Glomerular endothelial cell (primary cell): ENCODE data around the gene WASF2. TPM values are rescaled to one million over a fixed set of nuclear protein-coding genes. Genes with fewer than 3 reads are reported as not detected.
"Not testable (repeated sequence)": the region's sequence is repeated elsewhere in the genome, so short reads cannot be mapped to it uniquely, and the experiment has no call there.

Source experiments
- DNase-seq: peaks from one replicate; pipeline ENCODE4 v3.0.0-alpha.2; 2011; ENCODE audit warnings: low read depth, low spot score; ENCODE audit errors: extremely low read depth
- total RNA-seq: library from RNA; depleted of rRNA; stranded (reverse); fragments of >200 nt; gene quantifications from 2 replicates; pipeline ENCODE4 v1.2.3, GENCODE V29; 2015

Gene WASF2
- total RNA-seq, 1 donor from 2014 or later, result 111 TPM

DNA sequence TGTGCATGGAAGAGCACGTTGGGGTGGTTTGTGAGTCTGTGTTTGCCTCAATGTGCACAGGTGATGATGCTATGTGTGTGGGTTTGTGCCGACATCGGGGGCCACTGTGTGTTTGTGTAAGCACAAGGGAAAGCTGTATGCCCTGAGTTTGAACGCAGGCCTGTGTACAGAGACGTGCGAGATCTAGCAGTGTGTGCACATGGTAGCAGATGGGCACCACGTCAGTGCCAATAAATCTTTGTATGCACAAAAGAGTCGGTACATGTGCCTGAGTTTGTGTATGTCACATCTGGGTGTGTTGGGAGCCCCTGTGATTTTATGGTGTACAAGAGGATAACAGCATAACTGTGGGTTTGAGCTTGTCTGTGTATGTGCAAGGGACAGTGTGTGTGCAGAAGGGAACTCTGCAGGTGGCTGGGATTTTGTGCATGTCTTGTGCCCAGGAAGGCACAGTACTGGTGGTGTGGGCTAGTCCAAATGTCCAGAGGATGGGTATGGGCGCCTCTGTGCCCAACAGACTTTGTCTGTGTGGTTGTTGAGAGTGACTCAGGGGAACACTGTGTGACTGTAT, 32.0 kb upstream of the WASF2 start:
- DNase-seq, result no peak

DNA sequence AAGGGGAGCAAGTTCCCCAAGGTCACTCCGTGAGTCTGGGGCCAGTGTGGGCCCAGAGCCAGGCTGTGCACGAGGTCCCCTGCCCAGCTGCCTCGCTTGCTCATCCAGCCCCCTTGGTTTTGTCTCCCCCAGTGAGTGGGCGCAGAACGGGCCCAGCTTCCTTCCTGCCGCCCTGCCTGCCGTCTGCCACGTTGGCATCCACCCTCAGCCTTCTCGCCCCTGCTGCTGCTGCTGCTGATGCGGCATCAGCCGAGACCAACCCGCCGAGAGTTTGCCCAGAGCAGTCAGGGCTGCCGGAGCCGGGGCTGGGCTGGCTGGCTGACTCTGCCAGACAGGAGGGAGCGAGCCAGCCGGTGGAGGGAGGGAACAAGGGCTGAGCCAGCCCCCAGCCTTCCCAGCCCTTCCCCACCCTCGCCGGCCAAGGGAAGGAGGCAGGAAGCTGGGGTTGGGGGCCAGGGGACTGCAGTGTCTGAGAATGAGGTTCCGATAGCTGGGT, 31.4 kb upstream of the WASF2 start:
- DNase-seq, result no peak

DNA sequence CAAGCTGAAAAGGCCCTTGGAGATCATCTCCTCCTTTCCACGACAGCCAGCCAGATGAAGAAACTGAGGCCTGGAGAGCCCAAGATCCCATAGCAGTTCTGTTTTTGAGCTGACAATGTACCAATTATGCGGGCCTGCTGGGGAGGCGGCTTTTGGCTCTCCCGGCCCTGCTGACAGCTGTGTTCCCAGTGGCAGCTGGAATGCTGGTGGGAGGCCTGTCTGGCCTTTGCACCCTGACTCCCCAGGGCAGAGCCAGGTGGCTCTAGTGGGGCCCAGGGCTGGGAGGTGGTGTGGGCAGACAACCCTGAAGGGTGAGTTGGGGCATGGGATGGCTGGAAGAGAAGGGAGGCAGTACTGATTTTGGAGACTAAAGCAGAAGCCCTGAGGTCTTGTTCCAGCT, 30.7 kb upstream of the WASF2 start:
- DNase-seq, result no peak

DNA sequence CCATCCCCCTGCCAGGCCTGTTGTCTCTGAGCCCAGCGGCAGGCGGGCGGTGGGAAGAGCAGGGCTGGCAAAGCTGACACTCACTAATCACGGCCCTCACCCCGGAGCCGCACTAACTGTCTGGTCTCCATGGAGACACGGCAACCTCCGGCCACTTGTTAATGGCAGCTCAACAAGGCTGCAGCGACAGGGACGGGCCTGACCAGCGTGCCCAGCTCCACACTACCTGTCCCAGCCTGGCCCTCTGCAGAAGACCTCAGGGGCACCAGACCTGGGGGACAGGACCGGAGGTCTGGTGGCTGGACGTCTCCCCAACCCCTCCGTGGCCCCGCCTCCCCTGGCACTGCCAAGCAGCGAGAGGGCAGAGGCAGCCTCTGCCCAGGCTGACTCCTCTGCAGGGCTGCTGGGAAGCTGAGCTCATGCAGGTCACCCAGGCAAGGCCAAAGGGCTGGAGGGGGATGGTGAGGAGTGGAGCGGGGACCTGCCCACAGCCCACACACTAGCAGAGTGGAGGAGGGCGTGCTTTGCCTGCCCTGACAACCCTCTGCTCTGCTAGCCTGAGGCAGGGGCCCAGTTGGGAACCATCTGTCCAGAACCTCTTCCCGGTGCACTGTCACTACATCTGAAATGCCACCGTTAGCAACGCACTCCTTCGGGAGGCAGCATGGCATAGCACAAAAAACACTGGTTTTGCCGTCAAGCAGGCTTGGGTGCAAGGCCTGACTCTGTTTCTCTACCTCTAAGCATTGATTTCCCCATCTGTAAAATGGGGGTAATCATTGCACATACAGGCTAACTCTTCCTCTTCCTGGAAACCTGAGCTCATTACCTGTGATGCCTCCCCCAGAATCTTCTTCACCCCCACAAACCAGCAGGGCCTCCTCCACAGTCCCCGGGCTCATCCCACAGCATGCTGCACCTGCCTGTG, 29.6 kb upstream of the WASF2 start:
- no peak for DNase-seq

DNA sequence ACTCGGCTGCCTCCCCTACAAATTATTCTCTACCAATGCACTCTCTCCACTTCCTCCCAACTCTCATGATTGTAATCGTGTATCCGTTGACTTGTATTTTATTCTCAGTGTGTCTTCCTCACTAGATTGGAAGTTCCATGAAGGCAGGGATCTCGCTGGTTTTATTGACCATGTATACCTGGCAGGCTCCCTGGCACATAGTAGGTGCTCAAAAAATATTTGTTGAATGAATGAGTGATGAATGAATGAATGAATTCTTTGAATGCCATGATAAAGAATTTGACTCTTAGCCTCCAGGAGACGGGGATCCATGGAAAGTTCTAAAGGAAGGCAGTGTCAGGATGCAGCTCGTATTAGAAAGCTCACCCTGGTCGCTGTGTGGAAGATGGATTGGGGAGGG, 28.8 kb upstream of the WASF2 start:
- DNase-seq, result no peak

DNA sequence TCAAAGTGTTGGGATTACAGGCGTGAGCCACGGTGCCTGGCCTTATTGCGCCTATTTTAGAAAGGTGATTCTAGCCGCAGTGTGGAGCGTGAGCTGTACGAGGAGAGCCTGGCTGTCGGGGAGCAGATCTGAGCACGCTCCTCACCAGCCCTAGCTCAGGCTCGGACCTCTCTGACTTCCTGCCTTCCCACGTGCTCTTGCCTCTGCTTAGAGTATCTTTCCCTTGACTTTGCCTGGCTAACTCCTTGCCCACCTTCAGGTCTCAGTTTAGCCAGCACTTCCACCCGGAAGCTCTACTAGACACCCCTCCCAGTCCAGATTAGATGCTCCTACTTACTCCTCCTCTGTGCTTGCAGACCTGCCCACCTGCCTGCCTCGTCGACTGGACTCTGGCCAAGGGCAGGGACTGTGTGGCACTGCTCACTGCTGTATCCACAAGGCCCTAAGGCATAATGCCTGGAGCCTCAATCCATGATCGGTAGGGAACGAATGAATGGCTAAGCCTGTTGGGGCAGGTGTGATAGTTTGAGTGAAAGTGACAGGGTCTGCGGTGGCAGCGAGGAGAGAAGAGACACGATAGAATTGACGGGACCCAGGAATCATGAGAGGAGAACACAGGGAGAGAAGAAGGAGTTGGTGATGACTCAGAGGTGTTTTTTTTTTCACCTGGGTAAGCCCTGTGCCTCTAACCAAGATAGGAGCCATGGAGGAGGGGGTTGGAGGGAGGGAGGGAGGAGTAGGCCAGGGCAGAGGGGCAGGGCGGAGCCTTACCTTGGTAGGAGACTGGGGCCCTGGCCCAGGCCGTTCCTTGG, 28.1 kb upstream of the WASF2 start:
- DNase-seq, result no peak

DNA sequence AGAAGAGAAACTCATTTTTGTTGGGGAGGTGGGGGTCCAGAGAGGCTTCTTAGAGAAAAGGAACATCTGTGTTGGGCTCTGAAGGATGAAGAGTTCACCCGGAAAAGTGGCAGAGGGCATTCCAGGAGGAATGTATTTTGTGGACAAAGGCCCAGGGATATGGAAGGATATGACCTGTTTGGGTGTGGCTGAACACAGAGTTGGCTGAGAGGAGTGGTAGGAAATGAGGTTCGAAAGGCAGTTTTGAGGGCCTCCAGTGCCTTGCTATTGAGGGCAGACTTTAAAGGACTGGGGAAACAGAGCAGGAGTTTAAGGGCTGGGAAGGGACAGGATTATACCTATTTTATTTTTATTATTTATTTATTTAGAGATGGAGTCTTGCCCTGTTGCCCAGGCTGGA, 27.3 kb upstream of the WASF2 start:
- no peak for DNase-seq

DNA sequence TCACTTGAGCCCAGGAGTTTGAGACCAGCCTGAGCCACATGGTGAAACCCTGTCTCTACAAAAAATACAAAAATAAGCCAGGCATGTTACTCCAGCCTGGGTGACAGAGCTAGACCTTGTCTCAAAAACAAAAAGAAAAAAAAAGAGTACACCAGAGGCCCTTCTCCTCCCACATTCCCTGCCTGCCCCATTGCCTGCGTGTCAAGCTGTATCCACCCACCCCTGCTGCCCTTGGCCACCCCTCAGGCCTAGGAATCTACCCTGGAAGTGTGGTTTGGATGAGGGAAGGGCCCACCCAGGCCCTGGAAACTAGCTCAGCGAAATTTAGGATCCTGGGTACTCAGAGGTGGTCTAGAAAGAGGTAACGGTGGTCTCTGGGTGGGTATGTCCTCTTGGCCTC, 25.7 kb upstream of the WASF2 start:
- no peak for DNase-seq

DNA sequence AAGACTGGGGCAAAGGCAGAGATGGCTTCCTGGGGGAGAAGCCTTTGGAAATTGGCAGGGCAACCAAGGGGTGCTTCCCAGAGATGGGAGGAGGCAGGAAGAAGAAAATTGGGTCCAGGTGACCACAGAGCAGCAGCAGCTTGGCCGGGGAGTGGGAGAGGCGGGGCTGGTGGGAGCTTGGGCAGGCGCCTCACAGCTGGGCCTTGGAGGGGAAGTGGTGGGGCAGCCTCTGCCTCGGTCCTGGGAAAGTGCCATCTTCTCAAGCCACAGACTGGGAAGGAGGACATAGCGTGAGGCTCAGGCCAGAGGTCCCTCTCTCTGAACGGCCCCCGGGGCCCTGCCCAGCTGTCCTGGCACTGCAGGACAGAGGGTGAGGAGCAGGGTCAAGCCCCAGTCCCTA, 24.0 kb upstream of the WASF2 start:
- no peak for DNase-seq

DNA sequence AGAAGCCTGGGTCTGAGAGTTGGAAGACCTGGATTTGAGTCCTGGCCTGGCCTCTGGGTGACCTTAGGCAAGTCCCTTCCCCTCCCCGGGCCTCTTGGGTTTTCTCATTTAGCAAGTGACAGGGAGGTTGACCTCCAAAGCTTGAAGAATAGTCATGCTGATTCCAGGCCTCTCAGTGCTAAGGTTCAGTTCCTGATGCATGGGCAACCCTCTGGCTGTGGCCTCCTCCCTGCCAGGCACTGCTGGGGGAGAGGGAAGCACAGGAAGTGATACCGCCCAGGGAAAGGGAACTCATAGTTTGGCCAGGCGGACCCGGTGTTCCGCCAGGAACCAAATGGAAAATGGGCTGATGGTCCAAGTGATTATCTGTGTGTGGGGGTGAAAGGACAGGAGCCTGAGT, 23.6 kb upstream of the WASF2 start:
- no peak for DNase-seq

DNA sequence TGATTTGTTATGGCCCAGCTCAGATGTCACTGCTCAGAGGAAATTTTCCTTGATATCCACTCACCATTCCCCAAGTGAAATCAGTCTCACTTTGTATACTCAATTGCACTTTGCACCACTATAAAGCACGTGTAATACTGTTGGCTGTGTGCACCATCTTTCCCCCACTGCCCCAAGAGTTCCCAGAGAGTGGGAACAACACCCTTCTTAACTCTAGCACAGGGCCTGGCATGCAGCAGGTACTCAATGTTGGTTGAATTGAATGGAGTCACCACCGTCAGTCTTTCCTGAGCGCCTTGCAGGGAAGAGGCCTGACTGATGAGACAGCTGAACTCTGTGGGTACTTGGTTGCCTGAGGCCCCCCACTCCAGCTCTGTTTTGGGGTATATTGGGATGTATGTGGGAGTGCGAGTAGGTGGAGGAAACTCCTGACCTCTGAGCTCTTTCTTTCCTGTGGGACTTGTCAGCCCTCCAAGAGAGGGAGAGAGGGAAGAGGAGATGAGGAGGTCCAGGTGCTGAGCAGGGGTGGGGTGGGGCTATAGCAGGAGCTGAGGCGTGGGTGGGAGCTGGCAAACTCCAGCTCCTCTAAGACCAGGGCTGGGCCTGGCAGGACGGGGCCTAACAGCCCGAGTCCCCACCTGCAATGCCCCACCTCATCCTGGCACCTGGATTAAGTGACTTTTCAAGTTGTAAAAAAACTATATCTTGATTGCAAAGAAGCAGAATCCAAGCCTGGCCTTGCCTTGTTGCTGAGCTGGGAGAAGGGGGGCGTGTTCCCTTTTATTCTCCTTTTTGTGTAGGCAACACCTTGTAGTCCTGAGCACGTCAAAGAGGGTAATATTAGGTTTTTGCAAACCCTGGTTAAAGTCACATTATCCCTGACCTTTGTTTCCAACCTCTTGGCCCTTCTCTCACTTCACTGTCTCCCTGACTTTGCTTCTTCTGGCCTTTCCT, 19.4 kb upstream of the WASF2 start:
- DNase-seq, result no peak

DNA sequence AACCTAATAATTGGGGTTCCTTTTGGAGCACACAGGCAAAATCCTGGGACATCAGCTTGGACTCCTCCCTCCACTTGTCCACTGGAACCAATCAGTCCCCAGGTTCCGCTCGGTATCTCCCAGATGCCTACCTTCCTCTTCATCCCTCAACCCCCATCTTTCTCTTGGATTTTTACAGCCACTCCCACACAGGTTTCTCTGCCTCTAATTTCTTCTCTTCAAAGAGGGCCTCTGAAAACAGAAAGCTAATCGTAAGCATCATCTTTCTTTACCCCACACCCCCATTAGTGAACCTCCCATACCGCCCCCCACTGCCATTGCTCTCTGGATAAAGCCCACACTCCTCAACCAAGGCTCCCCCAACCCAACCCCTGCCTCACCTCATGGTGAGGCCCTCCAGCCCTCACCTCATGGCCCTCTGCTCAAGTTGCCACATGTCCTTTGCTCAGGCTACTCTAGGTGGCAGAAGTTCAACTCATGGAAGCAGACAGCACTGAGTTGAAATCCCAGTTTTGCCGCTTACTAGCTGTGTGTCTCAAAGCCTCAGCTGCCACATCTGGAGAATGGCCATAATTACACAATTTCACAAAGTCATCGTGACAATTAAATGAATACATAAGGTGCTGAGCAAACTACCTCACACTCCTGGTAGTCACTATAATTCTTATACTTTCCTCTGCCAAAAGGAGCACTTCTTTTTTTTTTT, 18.1 kb upstream of the WASF2 start:
- no peak for DNase-seq

DNA sequence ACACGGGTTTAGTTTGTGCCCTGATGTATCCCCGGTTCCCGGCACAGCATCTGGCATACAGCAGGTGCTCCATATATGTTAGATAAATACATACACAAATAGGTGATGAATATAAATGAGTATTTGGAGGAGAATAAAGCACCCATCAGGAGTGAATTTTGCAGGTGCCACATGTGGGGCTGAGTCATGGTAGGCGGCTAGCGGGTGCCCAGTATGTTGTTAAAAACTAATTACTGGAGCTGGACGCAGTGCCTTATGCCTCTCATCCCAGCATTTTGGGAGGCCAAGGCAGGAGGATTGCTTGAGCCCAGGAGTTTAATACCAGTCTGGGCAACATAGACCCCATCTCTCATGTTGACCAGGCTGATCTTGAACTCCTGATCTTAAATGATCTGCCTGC, 16.7 kb upstream of the WASF2 start:
- DNase-seq, result no peak

DNA sequence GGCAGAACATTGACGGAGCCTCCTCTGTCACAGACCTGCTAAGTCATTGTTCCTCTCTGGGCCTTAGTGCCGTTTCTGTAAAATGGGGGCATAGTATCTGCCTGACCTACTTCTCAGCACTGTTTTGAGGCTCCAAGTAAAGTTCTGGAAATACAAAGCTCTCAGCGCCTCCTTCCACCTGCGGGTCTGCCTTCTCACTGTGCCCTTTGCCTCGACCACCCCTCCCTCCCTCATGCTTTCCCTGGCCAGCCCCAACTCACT, 15.4 kb upstream of the WASF2 start:
- no peak for DNase-seq

DNA sequence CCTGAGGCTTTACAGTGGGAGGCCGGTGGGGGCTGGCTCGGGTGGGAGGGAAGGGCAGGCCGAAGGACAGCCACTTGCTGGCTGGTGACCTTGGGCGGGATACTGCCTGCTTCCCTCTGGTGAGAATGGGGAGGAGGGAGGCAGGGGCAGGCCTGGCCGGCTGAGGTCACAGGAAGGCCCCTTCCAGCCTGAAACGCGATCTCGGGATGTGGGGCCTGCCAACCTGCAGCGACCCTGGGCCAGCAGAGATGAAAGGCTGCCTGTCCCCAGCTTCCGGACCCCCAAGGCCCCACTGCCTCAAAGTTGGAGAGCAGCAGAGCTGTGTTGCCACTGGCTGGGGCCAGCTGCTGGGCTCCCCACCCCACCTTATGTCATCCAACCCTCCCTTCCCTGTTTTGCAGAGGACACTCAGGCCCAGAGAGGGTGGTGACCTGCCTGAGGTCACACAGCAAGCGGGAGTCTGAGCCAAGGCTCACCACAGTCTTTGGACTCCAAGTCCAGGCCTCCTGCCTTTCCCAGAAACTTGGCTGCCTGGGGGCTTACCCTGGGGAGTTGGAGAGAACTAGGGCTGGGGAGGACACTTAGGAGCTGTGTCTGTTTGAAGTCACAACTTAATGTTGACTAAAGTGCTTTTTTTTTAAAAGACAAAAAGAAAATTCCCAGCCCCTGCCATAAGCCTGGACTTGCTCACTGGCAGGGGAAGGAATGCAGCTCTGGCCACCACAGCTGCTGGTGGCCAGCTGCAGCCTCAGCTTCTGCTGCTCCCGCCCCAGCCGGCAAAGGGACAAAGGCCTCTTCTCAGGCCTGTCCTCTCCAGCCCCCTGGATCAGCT, 14.8 kb upstream of the WASF2 start:
- DNase-seq, result no peak

DNA sequence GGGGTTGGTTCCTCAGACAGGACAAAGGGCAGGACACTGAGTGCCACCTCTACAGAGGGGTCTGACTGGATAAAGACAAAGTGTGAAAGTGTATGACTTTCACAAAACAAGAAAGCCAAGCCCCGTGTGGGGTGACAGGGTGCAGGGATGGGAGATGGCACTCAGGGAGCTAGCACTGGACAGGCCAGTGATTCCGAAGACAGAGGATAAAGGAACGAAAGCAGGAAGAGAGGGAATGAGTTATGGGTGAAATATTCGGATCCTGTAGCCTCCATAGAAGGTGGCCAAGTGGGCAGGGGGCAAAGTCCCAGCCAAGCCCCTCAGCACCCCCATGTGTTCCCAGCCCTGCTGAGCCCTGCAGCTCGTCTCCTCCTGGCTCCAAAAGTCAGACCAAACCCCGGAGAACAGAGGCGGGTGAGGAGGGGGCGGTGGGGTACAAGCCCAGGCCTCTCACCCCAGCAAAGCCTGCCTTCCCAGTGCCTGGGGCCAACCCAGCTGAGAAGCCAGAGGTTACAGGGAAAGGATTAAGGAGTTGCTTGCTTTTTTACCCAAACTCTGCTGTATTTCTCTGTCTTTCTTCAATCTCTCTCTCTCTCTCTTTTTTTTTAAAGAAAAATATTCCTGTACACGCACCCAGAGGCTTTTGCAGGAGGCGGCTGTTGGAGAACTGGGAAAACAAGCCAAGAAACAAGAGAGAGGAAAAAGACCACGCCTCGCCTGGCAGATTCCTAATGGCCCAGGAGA, 14.0 kb upstream of the WASF2 start:
- DNase-seq, result no peak

DNA sequence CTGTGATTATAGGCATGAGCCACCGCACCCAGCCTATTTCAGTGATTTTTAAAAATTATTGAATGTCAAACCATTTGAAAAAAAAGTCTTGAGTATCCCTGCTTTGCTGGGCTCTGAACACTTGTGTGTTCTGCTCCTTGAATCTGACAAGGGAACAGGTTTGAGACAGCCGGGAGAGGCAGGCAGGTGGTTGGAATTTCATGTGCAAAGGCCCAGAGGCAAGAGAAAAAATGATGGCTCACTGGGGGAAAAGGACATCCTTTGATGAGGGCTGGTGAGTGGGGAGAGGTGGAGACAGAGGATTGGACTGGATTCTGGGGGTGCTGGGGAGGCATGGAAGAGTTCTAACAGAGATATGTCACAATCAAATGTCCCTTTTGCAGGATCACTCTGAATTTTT, 13.1 kb upstream of the WASF2 start:
- DNase-seq, result no peak

DNA sequence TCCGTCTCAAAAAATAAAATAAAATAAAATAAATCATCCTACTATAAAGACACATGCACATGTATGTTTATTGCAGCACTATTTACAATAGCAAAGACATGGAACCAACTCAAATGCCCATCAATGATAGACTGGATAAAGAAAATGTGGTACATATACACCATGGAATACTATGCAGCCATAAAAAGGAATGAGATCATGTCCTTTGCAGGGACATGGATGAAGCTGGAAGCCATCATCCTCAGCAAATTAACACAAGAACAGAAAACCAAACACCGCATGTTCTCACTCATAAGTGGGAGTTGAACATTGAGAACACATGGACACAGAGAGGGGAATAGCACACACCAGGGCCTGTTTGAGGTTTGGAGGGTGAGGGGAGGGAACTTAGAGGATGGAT, 11.2 kb upstream of the WASF2 start:
- DNase-seq, result not testable (repeated sequence)
